Measurements from ENCODE around the gene FRK.
"Not testable (repeated sequence)": the region's sequence is repeated elsewhere in the genome, so short reads cannot be mapped to it uniquely, and the experiment has no call there.

The FRK gene

GRCh38 chr6:115971785-115972184 is 88.9 kb downstream of the FRK start:
- H2AFZ ChIP-seq (ENCODE audit: low read depth, low read length): no peak overlapping the region
- no peak overlapping the region for H3K4me3 ChIP-seq (ENCODE audit: low read length)
- no peaks in the 10 kb centered on the region for H3K36me3 ChIP-seq (ENCODE audit: insufficient read depth, low read length)
- no peaks in the 10 kb centered on the region for H3K4me1 ChIP-seq (ENCODE audit: insufficient read depth, low read length)
- H3K9me3 ChIP-seq (ENCODE audit: low read length): no peaks in the 10 kb centered on the region
- no peaks in the 10 kb centered on the region for H3K27me3 ChIP-seq (ENCODE audit: insufficient read depth, low read length)

DNA sequence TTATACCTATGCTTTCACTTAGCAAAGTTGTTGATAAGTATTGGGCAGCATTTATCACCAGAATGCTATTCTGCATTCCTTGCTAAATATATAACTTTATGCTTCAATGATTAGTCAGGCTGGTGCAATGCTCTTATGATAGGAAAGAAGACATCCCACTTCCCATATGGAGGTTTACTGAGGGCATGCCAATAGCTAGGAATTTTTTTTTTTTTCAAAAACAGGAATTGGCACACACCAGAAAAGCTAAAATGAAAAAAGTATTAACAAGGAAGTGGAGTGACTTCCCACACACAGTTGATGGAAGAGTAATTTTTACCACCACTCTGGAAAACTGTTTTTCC is 90.8 kb downstream of the FRK start:
- Histone ChIP-seq H3K36me3 (ENCODE audit: insufficient read depth, low read length) (no peaks in the 10 kb centered on the region), H3K4me3 (ENCODE audit: low read length) (no peak overlapping the region), H3K4me1 (ENCODE audit: insufficient read depth, low read length) (no peaks in the 10 kb centered on the region), H3K9me3 (ENCODE audit: low read length) (no peaks in the 10 kb centered on the region), H3K27me3 (ENCODE audit: insufficient read depth, low read length) (no peaks in the 10 kb centered on the region), H2AFZ (ENCODE audit: low read depth, low read length) (no peak overlapping the region)

GRCh38 chr6:115969207-115969929 is 91.3 kb downstream of the FRK start:
- no peak overlapping the region for H3K4me3 ChIP-seq (ENCODE audit: low read length)
- H3K4me1 ChIP-seq (ENCODE audit: insufficient read depth, low read length): no peaks in the 10 kb centered on the region
- H2AFZ ChIP-seq (ENCODE audit: low read depth, low read length): no peak overlapping the region
- H3K27me3 ChIP-seq (ENCODE audit: insufficient read depth, low read length): no peaks in the 10 kb centered on the region
- H3K36me3 ChIP-seq (ENCODE audit: insufficient read depth, low read length): no peaks in the 10 kb centered on the region
- H3K9me3 ChIP-seq (ENCODE audit: low read length): no peaks in the 10 kb centered on the region

DNA sequence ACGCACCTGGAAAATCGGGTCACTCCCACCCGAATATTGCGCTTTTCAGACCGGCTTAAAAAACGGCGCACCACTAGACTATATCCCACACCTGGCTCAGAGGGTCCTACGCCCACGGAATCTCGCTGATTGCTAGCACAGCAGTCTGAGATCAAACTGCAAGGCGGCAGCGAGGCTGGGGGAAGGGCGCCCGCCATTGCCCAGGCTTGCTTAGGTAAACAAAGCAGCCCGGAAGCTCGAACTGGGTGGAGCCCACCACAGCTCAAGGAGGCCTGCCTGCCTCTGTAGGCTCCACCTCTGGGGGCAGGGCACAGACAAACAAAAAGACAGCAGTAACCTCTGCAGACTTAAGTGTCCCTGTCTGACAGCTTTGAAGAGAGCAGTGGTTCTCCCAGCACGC is 100.4 kb downstream of the FRK start:
- H3K4me1 ChIP-seq (ENCODE audit: insufficient read depth, low read length); H3K36me3 ChIP-seq (ENCODE audit: insufficient read depth, low read length); H3K4me3 ChIP-seq (ENCODE audit: low read length); H3K9me3 ChIP-seq (ENCODE audit: low read length); H2AFZ ChIP-seq (ENCODE audit: low read depth, low read length); H3K27me3 ChIP-seq (ENCODE audit: insufficient read depth, low read length): not testable (repeated sequence)

GRCh38 chr6:115958958-115959357 is 101.7 kb downstream of the FRK start:
- Histone ChIP-seq H3K4me3 (ENCODE audit: low read length) (no peak overlapping the region), H3K9me3 (ENCODE audit: low read length) (no peaks in the 10 kb centered on the region), H3K36me3 (ENCODE audit: insufficient read depth, low read length) (no peaks in the 10 kb centered on the region), H2AFZ (ENCODE audit: low read depth, low read length) (no peak overlapping the region), H3K4me1 (ENCODE audit: insufficient read depth, low read length) (no peaks in the 10 kb centered on the region), H3K27me3 (ENCODE audit: insufficient read depth, low read length) (no peaks in the 10 kb centered on the region)

DNA sequence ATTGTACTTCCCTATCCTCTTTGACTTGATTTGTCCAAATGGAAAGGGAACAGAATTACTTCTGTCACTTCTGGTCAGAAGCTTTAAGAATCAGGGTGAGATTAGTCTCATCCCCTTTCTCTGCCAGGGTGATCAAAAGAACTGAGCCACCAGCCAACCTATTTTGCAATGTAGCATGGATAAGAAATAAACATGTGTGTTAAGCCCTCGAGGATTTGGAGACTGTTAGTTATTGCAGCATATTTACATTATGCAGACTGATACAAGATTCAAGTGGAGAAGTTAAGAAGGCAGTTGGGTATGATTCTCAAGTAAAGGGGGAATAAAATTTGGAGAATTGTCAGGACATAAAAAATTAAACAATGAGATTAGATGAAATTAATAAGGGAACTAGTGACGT is 106.0 kb downstream of the FRK start:
- Histone ChIP-seq H3K36me3 (ENCODE audit: insufficient read depth, low read length) (no peaks in the 10 kb centered on the region), H3K9me3 (ENCODE audit: low read length) (no peaks in the 10 kb centered on the region), H3K4me1 (ENCODE audit: insufficient read depth, low read length) (no peaks in the 10 kb centered on the region), H3K4me3 (ENCODE audit: low read length) (no peak overlapping the region), H3K27me3 (ENCODE audit: insufficient read depth, low read length) (no peaks in the 10 kb centered on the region), H2AFZ (ENCODE audit: low read depth, low read length) (no peak overlapping the region)

DNA sequence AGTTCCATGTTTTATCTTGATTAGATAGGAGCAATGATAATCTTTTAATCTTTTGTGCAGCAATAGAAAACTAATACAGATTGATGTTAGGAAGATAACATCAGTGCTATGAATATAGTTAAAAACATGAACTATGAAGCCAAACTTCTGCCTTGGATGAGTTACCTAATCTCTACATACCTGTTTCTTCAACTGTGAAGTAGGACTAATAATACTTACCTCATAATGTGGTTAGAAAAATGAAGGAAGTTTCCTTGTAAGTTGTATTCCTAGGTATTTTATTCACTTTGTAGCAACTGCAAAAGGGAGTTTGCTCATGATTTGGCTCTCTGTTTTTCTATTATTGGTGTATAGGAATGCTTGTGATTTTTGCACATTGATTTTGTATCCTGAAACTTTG is 111.9 kb downstream of the FRK start:
- no peaks in the 10 kb centered on the region for H3K9me3 ChIP-seq (ENCODE audit: low read length)
- H3K4me1 ChIP-seq (ENCODE audit: insufficient read depth, low read length): no peaks in the 10 kb centered on the region
- H3K4me3 ChIP-seq (ENCODE audit: low read length): no peak overlapping the region
- H3K27me3 ChIP-seq (ENCODE audit: insufficient read depth, low read length): no peaks in the 10 kb centered on the region
- H3K36me3 ChIP-seq (ENCODE audit: insufficient read depth, low read length): no peaks in the 10 kb centered on the region
- no peak overlapping the region for H2AFZ ChIP-seq (ENCODE audit: low read depth, low read length)

GRCh38 chr6:115947966-115948541 is 112.6 kb downstream of the FRK start:
- Histone ChIP-seq H3K36me3 (ENCODE audit: insufficient read depth, low read length) (no peaks in the 10 kb centered on the region), H2AFZ (ENCODE audit: low read depth, low read length) (no peak overlapping the region), H3K27me3 (ENCODE audit: insufficient read depth, low read length) (no peaks in the 10 kb centered on the region), H3K9me3 (ENCODE audit: low read length) (no peaks in the 10 kb centered on the region), H3K4me1 (ENCODE audit: insufficient read depth, low read length) (no peaks in the 10 kb centered on the region), H3K4me3 (ENCODE audit: low read length) (no peak overlapping the region)

- H3K9me3 ChIP-seq (ENCODE audit: low read length): no peaks in the 10 kb centered on the region
- no peak overlapping the region for H2AFZ ChIP-seq (ENCODE audit: low read depth, low read length)
These were observed 114.9 kb downstream of the FRK start for GRCh38 chr6:115945812-115946211.

GRCh38 chr6:115945306-115945705 is 115.4 kb downstream of the FRK start:
- no peaks in the 10 kb centered on the region for H3K27me3 ChIP-seq (ENCODE audit: insufficient read depth, low read length)
- H2AFZ ChIP-seq (ENCODE audit: low read depth, low read length): no peak overlapping the region
- no peaks in the 10 kb centered on the region for H3K9me3 ChIP-seq (ENCODE audit: low read length)

More at GRCh38 chr6:115945812-115946211, 114.9 kb downstream of the FRK start:
- no peaks in the 10 kb centered on the region for H3K36me3 ChIP-seq (ENCODE audit: insufficient read depth, low read length)
- no peak overlapping the region for H3K4me3 ChIP-seq (ENCODE audit: low read length)
- no peaks in the 10 kb centered on the region for H3K4me1 ChIP-seq (ENCODE audit: insufficient read depth, low read length)
- no peaks in the 10 kb centered on the region for H3K27me3 ChIP-seq (ENCODE audit: insufficient read depth, low read length)

GRCh38 chr6:115944829-115945228 is 115.9 kb downstream of the FRK start:
- not testable (repeated sequence) for H3K9me3 ChIP-seq (ENCODE audit: low read length); H3K27me3 ChIP-seq (ENCODE audit: insufficient read depth, low read length); H2AFZ ChIP-seq (ENCODE audit: low read depth, low read length); H3K4me1 ChIP-seq (ENCODE audit: insufficient read depth, low read length); H3K36me3 ChIP-seq (ENCODE audit: insufficient read depth, low read length); H3K4me3 ChIP-seq (ENCODE audit: low read length)

More at GRCh38 chr6:115945306-115945705, 115.4 kb downstream of the FRK start:
- no peaks in the 10 kb centered on the region for H3K36me3 ChIP-seq (ENCODE audit: insufficient read depth, low read length)
- H3K4me3 ChIP-seq (ENCODE audit: low read length): no peak overlapping the region
- no peaks in the 10 kb centered on the region for H3K4me1 ChIP-seq (ENCODE audit: insufficient read depth, low read length)

DNA sequence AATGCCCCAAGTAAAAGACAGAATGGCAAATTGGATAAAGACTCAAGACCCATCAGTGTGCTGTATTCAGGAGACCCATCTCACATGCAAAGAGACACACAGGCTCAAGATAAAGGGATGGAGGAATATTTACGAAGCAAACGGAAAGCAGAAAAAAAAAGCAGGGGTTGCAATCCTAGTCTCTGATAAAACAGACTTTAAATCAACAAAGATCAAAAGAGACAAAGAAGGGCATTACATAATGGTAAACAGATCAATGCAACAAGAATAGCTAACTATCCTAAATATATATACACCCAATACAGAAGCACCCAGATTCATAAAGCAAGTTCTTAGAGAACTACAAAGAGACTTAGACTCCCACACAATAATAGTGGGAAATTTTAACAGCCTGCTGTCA is 123.2 kb downstream of the FRK start:
- not testable (repeated sequence) for H3K27me3 ChIP-seq (ENCODE audit: insufficient read depth, low read length); H3K4me3 ChIP-seq (ENCODE audit: low read length); H3K9me3 ChIP-seq (ENCODE audit: low read length); H3K4me1 ChIP-seq (ENCODE audit: insufficient read depth, low read length); H3K36me3 ChIP-seq (ENCODE audit: insufficient read depth, low read length); H2AFZ ChIP-seq (ENCODE audit: low read depth, low read length)

- no peak overlapping the region for H2AFZ ChIP-seq (ENCODE audit: low read depth, low read length)
- no peaks in the 10 kb centered on the region for H3K36me3 ChIP-seq (ENCODE audit: insufficient read depth, low read length)
- no peaks in the 10 kb centered on the region for H3K27me3 ChIP-seq (ENCODE audit: insufficient read depth, low read length)
- H3K4me1 ChIP-seq (ENCODE audit: insufficient read depth, low read length): no peaks in the 10 kb centered on the region
- H3K4me3 ChIP-seq (ENCODE audit: low read length): no peak overlapping the region
- H3K9me3 ChIP-seq (ENCODE audit: low read length): no peaks in the 10 kb centered on the region
These were observed 125.3 kb downstream of the FRK start for GRCh38 chr6:115935361-115935760.

DNA sequence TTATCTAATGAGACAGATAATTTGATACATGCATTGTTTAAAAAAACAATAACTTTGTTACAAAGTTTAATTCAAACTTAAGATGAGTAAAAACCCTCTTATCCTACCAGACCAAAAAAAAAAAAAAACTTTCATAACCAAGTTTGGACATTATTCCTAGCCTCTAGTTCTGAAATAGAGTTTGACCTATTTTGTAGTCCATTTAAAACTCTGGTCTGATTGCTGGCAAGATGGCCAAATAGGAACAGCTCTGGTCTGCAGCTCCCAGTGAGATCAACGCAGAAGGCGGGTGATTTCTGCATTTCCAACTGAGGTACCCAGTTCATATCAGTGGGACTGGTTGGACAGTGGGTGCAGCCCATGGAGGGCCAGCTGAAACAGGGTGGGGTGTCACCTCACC is 125.9 kb downstream of the FRK start:
- H3K27me3 ChIP-seq (ENCODE audit: insufficient read depth, low read length): no peaks in the 10 kb centered on the region
- no peak overlapping the region for H3K4me3 ChIP-seq (ENCODE audit: low read length)
- H2AFZ ChIP-seq (ENCODE audit: low read depth, low read length): no peak overlapping the region

More for the DNA sequence above, 125.9 kb downstream of the FRK start:
- H3K9me3 ChIP-seq (ENCODE audit: low read length): no peaks in the 10 kb centered on the region
- no peaks in the 10 kb centered on the region for H3K4me1 ChIP-seq (ENCODE audit: insufficient read depth, low read length)
- H3K36me3 ChIP-seq (ENCODE audit: insufficient read depth, low read length): no peaks in the 10 kb centered on the region
